DMS114 treated with DMSO at 0.1 percent for 48 hours (cell line): ENCODE data around the gene XRCC3.

ENCODE experiments used
- DNase-seq: peaks from one replicate; lab custom pipeline; 2025; ENCODE audit not compliant: unreplicated experiment; lab: John Stamatoyannopoulos, UW

XRCC3 gene

GRCh38 chr14:103738701-103739451 lies 23.6 kb upstream of the XRCC3 start:
- DNase-seq: no peak

GRCh38 chr14:103738166-103738565 lies 22.9 kb upstream of the XRCC3 start:
- DNase-seq: no peak

- DNase-seq: no peak
These were observed 22.3 kb upstream of the XRCC3 start for GRCh38 chr14:103737432-103738045.

GRCh38 chr14:103736546-103737431 lies 21.5 kb upstream of the XRCC3 start:
- no peak for DNase-seq

- no peak for DNase-seq
These were observed 20.7 kb upstream of the XRCC3 start for GRCh38 chr14:103735815-103736545.

GRCh38 chr14:103735439-103735814 lies 20.2 kb upstream of the XRCC3 start:
- DNase-seq: no peak

GRCh38 chr14:103735022-103735421 lies 19.8 kb upstream of the XRCC3 start:
- no peak for DNase-seq

GRCh38 chr14:103734081-103734888 lies 19.0 kb upstream of the XRCC3 start:
- no peak for DNase-seq

GRCh38 chr14:103733651-103734050 lies 18.4 kb upstream of the XRCC3 start:
- no peak for DNase-seq

- no peak for DNase-seq
These were observed 17.8 kb upstream of the XRCC3 start for GRCh38 chr14:103732868-103733620.

- DNase-seq: no peak
These were observed 16.9 kb upstream of the XRCC3 start for GRCh38 chr14:103731916-103732867.

- no peak for DNase-seq
These were observed 16.2 kb upstream of the XRCC3 start for GRCh38 chr14:103731481-103731880.

- DNase-seq: no peak
These were observed 15.3 kb upstream of the XRCC3 start for GRCh38 chr14:103730490-103731035.

- no peak for DNase-seq
These were observed 14.5 kb upstream of the XRCC3 start for GRCh38 chr14:103729496-103730448.

GRCh38 chr14:103728721-103729120 lies 13.5 kb upstream of the XRCC3 start:
- no peak for DNase-seq

GRCh38 chr14:103728141-103728540 lies 12.9 kb upstream of the XRCC3 start:
- no peak for DNase-seq
